ENCODE measurements around the gene NFIA.

Gene NFIA

DNA sequence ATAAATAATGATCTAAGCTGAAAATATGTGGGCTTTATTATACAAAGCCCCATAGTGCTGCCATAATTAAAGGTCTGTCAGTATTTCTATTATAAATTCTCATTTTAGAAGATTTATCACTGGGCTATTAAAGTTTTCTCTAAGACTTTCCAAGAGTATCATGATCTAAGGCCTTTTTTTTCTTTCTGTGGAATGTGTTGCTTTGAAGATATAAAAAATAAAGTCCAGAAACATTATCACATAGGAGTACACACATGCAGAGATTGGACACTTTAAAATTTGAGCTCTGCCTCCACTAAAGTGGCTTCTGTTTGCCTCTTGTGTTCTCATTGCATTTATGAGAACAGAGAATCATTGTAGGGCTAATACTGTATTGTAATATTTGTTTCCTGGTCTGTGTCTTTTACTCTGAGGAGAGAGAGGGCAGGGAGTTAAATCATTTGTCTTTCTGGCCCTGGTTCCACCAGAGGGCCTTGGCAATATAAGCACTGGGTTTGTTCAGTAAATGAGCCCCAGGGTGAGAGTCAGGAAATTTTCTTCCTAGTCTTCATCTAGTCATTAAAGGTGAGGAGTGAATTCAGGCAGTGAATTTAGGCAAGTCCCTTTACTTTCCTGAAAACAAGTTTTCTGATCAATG, 70.2 kb downstream of the NFIA start:
- no peak for DNase-seq (ENCODE audit: low read depth)

DNA sequence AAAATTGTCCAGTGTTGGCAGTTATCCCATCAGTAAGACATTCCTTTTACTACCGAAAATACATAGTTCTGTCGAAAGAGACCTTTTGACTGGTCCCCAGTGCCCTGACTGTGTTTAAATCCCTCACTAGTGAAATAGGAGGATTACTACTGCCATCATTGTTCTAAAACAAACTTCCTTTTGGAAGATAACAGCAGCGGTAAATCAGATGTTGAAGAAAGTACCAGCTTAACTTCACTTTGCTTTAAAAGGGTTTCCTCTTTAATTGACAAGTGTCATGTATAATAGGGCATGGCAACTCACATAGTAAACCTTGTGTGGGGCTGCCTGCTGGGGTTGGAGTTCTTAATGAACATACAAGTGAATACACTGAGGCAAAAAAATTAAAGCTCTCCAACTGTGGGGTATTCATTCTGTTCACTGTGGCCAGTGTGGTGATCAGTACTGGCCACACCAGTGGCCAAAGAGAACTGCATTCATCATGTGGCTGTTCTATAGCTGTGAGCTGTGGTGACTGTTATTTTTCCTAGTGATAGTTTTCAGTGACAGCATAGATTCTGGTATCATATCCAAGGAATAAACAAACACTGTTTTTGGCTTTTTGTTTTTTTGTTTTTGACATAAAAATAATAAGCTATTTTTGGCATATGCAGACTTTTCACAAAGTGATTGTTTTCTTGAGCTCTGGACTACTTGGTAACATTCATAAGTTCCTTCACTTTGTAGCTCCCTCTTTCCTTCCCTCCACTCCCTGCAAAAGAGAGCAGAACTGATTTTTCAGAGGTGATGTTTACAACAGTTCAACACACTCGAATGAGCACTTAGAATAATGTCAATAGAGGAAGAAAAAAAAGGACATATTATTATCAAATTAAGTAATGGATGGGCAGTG, 74.5 kb downstream of the NFIA start:
- DNase-seq (ENCODE audit: low read depth): no peak

DNA sequence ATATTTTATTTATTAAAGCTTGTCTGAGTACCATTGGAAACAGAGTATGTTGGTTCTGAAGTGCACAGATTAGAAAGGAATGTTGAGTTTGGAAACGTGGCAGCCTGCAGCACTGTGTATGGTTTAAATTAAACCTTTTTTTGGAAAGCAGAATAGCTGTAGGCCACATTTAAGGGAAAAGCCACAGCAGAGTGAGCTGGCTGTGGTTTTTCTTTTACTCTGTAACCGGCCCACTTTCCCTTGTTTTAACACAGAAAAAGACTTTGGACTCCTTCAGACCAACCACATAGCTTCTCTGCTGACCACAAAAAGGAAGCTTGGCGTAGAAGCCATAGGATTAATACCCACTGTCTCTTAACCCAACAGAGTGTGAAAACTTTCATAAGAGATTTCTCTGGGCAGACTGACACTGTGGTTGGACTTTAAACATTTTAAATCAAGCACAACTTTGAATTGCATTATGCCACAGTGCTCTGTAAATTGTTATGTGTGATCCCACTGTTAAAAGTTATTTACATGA, 75.2 kb downstream of the NFIA start:
- no peak for DNase-seq (ENCODE audit: low read depth)

DNA sequence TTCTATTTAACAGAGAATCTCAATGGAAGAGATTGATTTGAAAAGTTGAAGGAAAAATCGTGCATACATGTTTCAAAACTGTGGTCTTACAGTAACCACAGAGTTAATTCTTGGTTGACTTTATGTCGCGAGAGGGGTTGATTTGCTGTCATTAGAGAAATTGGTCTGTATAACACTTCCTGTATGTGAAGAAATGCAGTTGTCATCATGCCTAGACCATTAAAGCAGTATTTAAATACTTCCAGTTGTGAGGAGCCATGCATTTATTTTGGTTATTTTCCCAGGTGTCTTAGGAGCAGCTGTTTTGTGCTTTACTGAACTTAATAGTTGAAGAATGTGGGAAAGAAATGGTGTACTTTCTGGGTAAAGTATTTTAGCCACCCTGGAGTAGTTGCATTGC, 76.2 kb downstream of the NFIA start:
- DNase-seq (ENCODE audit: low read depth): no peak

DNA sequence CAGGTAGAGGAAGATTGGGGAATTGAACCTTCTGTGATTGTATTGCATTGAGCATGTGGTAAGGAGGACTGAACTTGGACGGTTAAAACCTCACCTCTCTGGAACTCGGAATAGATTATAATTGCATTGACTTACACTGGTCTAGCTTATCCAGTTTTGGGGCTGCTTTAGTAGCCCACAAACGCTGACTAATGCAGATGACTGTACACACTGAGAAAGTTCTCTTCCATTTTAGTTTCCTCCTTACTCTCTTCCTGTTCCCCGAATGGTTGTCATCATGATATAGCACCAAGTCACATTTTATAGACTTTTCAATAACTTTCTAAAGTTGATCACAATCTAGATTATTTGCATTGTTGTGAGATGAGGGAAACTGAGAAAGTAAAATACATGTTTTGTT, 78.2 kb downstream of the NFIA start:
- no peak for DNase-seq (ENCODE audit: low read depth)

DNA sequence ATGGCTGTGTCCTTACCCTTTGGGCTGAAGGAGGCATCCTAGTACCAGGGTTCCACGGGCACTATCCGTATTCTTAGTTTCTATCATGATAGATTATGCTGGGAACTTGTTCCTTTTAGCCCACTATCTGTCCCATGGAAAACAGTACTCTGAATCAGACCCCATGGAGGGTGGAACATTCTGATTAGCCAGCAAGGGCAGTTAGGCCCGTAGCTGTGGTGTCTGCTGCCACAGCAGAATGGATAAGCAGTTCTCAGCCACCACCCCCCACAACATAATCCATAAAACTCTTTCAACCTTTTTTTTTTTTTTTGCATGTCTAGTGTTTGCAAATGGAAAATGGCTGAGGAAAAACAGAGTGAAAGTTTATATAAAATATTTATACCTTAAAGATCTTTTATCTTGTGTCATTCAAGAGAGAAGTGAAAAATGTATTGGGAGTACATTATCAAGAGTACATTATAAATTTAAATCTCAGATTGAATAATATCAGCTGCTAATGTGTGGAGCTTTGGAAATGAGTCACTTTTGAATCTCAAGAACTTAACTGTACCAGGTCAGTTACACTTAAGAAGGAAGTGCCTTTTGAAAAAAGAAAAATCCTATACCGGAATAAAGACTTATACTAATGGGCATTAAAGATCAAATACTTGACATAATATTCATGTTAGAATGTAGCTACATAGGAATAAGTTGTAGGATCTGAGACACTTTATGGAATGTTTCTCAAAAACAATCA, 80.3 kb downstream of the NFIA start:
- no peak for DNase-seq (ENCODE audit: low read depth)

DNA sequence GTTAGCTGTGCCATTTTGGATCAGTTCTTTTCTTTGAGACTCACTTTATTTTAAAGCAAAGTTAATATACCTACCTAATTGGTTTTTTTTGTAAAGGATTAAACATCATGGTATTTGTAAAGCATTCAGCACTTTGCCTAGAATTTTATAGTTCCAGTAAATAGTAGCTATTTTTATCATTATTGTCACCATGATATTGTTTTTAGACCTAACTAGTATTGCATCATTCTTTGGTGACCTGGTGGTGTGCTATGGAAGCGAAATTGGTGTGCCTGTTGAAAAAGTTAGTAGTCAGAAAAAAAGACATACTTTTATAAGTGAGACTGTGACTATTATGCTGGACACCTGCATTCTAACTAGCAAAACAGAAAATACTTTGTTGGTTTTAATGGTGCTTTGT, 81.0 kb downstream of the NFIA start:
- no peak for DNase-seq (ENCODE audit: low read depth)

DNA sequence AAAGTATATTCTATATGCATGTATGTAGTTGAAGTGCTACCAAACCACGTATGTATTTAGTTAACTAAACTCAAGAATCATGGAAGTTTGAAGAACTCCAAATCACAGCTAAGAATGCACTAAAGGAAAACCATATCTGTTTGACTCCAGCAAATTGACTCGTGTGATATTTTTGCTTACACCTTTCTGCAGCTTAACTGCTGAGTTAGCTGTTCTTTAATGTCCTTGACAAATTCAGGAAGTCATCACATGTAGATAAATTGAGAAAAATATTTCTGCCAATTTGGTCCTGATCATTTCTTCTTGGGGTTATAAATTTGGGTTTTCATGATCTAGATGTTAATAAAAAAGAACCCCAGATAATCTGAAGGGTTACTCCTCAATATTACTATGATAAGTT, 83.0 kb downstream of the NFIA start:
- DNase-seq (ENCODE audit: low read depth): no peak

DNA sequence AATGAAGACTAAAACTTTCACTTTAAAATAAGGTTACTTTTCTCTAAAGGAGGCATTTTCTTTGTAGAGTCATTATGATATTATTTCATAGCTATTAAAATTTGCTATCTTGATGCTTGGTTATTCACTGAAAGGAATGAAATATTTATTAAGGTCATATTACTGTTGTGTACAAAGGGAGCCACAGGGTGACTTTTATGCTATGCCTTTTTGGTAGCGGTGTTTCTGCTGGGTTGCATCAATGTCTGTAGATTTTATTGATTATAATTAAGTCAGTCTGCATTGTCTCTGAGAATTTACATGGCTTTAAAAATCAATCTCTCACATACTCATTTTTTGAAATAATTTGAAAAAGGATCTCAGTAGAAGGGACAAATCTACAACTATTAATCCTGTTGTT, 84.9 kb downstream of the NFIA start:
- no peak for DNase-seq (ENCODE audit: low read depth)

DNA sequence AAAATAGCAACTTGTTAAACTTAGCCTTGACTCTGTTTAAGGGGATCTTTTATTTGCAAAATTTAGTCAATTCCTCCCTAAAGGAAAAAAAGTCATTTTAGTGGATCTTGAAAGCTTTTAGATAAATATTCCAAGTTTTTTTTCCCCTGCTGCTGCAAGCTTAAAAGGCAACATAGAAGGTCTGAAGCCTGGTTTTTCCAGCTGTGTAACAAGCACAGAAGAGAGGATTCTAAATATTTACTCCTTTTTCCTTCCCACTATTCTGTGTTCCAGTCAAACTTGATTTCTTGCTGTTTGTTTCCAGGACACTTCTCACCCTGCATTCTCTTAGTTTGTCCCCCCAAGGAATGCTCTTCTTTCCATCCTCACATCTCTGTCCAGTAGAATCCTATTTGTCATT, 86.7 kb downstream of the NFIA start:
- no peak for DNase-seq (ENCODE audit: low read depth)

DNA sequence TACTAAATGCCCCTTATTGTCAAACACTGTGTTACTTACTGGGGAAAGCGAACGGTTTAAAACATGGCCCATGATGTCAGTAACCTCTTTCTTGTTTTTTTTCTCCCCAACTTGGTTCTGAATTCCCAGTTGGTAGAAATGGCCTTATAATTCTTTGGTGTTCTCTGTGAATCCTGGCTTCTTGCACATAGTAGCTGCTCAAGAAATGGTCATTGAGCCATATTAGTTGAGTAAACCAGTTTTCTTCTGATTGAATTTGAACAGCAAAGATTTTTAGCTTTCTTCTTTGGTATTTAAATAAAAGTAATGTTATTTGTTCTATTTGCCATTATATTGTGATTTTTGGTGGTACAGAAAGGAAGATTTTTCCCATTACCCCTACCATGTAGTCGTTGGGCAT, 87.3 kb downstream of the NFIA start:
- no peak for DNase-seq (ENCODE audit: low read depth)

DNA sequence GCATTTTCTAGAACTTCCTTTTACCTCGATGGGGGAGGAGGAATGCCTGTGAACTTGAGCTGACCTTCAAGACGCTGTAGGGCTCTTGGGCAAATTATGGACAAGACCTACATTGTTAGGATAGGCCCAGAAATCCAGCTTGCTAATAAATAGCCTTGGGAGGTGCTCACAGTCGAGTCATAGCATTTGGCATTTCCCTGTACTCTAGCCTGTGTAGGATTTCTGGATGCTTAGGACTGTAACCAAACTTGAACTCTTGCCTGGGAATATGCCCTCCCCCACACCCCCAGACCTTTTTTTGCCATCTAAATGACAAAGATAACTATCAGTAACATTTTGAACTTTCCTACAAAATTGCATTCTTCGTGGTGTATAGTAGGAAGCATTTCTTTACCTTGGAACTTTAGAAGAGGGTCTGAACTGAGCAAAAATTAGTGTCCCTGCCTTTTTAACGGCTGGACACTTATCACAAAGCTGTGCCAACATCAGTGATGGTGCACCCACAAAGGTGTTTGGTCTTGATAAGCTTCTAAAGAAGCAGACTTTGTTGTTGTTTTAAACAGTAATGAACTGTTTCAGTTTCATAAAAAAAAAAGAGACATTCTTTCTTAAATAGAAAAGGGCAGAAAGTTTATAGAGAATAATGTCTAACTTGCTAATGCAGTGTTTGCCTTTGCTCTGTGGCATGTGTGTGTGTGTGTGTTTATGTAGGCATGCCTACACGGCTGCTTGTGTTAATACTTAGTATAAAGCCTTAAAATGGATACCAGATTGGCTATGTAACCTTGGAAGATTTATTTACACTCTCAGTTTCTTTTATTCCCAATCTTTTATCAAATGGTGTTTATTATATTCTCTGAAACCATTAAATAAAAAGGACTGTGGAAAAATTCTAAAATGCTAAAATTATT, 88.2 kb downstream of the NFIA start:
- no peak for DNase-seq (ENCODE audit: low read depth)

DNA sequence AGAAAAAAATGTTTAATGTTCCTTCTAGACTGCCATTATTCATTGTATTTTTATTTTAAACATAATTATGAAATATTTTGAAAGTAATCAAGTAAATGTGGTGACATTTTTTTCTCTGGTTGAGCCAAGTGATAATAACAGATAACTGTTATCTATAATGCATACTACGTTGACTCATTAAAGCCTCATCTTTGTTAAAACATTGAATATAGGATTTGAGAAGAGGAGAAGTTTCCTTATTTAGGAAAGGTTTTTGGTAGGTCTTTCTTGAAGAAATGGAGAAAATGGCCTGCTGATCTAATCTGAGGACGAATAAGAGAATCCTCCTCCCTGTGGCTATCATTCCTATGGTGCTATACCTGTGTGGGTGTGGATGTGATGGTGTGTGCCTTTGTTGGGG, 89.0 kb downstream of the NFIA start:
- no peak for DNase-seq (ENCODE audit: low read depth)

DNA sequence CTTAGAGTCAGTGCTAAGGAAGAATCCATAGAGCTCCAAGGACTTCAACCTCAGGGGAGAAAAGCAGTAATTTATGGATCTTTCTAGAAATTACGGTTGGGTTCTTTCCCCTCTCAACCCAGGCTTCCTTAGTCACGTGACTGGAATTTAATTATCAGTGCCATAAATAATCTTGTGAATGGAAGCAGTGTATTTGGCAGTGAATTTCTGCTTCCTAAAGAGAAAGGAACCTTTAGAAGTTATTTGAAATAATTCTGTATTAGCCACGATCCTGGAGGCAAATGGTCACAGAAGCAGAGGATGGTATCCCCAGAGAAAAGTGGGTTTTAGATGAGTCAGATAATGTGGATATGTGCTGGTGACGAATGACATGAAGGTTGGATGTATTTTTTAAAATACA, 89.6 kb downstream of the NFIA start:
- DNase-seq (ENCODE audit: low read depth): no peak

DNA sequence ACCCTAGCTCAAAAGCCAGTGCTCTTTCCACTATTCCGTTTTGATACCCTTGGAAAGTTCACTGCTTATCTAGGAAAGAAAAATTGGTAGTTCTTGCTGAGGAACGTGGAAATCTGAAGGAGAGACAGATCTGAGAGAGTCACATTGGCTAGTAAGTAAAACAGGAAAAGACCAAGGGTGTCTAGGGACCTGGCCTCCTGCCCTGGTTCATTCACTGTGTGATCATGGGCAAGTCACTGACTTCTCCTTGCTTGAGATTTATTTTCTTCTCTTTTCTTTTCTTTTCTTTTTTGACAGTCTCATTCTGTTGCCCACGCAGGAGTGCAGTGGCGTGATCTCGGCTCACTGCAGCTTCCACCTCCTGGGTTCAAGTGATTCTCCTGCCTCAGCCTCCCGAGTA, 90.8 kb downstream of the NFIA start:
- DNase-seq (ENCODE audit: low read depth): no peak

DNA sequence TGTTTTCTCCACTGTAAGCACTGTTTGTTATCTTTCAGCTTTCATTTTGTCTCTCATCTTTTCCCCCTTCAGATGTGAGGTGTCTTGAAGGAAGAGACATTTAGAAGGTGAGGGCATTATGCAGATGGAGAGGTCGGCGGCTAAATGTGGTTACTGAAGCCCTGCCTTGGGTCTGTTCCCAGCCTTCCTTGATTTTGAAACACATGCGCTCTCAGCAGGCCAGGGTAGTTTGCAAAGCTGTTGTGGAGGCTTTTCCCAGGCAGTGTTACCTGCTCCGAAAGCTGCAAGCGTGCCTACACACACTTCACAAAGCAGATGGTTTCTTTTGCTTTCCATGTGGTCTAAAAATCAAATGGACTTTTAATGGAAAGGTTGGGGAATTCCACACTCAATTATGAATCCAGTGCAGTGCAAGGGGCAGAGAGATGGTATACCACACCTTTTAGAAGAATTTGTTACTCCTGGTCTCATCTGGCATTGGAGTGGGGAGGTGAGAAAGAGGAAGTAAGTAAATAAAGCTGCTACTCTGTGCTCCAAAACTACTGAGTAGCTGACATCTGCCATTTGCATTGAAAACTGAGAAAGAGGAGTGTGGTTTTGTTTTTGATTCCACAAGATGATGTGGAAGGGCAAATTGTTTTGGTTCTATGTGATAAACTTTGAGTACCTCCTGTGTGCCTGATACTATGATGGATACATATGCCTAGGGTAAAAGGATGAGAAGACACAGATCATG, 91.9 kb downstream of the NFIA start:
- DNase-seq (ENCODE audit: low read depth): no peak

DNA sequence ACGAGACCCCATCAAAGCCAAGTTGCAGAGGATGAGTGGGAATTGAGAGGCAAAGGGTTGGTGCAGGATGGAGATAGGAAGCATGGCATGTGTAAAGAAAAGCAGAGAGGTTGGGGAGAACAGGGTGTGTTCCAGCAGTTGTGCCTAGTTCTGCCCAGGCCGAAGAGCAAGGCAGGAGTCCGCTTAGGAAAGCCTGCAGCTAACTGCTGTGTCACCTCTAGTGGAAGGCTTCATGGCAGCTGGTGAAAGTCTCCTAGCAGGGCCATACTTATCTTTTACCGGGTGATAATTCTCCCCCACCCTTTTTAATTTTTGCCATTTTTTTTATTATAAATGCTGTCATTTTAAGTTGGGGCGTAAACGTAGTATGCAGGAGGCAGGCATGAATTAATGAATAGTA, 93.6 kb downstream of the NFIA start:
- DNase-seq (ENCODE audit: low read depth): no peak

DNA sequence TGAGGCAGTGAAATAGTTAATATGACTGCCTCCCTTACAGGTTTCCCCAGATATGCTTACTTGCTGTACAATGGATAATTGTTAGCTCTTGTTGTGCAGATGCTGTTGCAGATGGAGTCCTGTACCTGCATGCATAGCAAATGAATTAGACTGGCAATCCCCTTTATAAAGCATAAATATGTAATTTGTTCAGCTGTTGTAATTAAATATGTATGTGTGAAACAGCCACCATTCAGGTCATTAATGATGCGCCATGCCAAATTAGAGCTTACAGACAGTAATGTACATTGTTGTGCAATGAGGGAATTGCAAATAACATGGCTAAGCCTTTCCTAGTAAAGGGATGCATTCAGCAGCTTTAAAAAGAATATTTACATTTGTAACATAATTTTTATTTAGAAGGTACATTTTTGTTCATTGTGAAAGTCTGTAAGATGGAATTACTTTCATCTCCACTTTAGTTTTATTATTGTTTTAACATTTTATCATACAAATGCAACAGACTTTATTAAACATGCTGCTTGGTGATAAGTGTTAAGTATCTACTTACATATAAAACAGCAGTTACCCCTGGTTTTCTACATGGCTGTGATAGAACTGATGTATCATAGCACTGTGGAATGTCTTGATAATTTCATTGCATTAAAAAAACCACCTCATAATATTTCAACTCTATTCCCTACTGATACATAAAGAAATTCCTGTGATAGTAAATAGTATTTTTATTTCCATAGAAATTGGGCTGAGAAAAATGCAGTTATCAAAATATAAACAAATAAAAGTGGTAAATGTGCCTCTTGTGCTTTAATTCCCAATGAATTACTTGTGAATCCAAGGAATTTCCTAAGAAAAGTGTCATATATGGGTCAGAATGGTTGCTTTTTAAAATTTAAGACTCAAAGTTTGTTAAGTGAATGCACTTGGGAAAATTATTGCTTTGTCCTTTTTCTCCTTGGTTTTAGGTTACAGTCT, 99.0 kb downstream of the NFIA start:
- no peak for DNase-seq (ENCODE audit: low read depth)

DNA sequence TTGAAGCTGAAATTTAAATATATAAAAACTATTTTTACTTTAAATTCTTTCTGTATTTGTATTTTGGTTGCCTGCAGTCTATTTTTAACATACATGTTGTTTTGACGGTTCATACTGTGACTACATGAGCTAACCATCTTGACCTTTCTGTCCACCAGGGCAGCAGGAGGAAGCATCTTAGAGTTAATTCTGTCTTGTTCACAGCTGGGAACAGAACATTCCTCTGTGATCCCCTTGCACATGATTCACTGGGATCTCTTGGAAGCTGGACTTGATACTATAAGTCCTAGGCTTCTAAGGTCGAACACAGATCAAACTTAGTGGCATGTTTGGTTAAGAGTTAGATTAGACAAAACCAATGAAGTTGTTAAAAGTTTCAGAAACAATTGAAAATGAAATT, 99.7 kb downstream of the NFIA start:
- no peak for DNase-seq (ENCODE audit: low read depth)

DNA sequence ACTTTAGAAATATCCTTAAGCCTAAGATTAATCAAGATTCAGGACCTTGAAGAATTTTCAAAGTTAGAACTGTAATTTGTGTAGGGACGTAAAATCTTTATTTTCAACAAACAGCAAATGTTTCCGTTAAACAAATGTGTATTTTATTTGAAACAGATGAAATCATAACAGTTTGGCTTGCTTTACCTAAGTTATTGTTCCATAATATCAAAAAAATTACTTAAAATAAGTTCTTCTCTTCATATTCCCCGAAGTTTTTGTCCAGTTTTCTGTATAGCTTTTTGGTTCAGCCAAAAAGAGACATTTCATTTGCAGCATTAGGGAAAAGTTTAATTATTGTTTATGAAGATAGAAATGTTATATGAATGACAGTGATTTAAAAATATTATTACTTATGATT, 100.1 kb downstream of the NFIA start:
- no peak for DNase-seq (ENCODE audit: low read depth)

All from stimulated activated CD4-positive, alpha-beta T cell treated with anti-CD3 and anti-CD28 coated beads, Interleukin-2, amount 100 ng/mL, for 4 hours (primary cell).